NCI-H2029 treated with DMSO at 0.1 percent for 48 hours (cell line): Measurements from ENCODE around the gene TP53I11.
A peak's percentile ranks its signal among the peaks of the same experiment; 100 is the strongest.

ENCODE experiments used
- DNase-seq: peaks from one replicate; lab custom pipeline; 2025; lab: John Stamatoyannopoulos, UW

The TP53I11 gene

GRCh38 chr11:44912270-44912987, 38.3 kb downstream of the TP53I11 start:
- DNase-seq: no peak

- DNase-seq: peak; percentile 67
These were observed 39.5 kb downstream of the TP53I11 start for GRCh38 chr11:44911029-44911814.

- DNase-seq: no peak
These were observed 40.1 kb downstream of the TP53I11 start for GRCh38 chr11:44910591-44910990.

GRCh38 chr11:44909557-44909956, 41.1 kb downstream of the TP53I11 start:
- DNase-seq: no peak

- DNase-seq: no peak
These were observed 44.0 kb downstream of the TP53I11 start for GRCh38 chr11:44906649-44907048.

- no peak for DNase-seq
These were observed 45.4 kb downstream of the TP53I11 start for GRCh38 chr11:44905131-44905866.

- no peak for DNase-seq
These were observed 46.2 kb downstream of the TP53I11 start for GRCh38 chr11:44904261-44905020.

- DNase-seq: no peak
These were observed 47.2 kb downstream of the TP53I11 start for GRCh38 chr11:44903518-44903917.

- DNase-seq: no peak
These were observed 47.6 kb downstream of the TP53I11 start for GRCh38 chr11:44903035-44903434.

GRCh38 chr11:44901786-44902185, 48.9 kb downstream of the TP53I11 start:
- no peak for DNase-seq

GRCh38 chr11:44901120-44901633, 49.5 kb downstream of the TP53I11 start:
- DNase-seq: no peak

GRCh38 chr11:44899959-44900358, 50.7 kb downstream of the TP53I11 start:
- no peak for DNase-seq

GRCh38 chr11:44893846-44894617, 56.7 kb downstream of the TP53I11 start:
- DNase-seq: no peak

- DNase-seq: no peak
These were observed 57.3 kb downstream of the TP53I11 start for GRCh38 chr11:44893308-44893822.

- no peak for DNase-seq
These were observed 57.8 kb downstream of the TP53I11 start for GRCh38 chr11:44892843-44893242.

- DNase-seq: no peak
These were observed 61.4 kb downstream of the TP53I11 start for GRCh38 chr11:44889266-44889665.

- DNase-seq: no peak
These were observed 63.0 kb downstream of the TP53I11 start for GRCh38 chr11:44887636-44888035.

GRCh38 chr11:44886790-44887140, 63.9 kb downstream of the TP53I11 start:
- no peak for DNase-seq

- no peak for DNase-seq
These were observed 64.5 kb downstream of the TP53I11 start for GRCh38 chr11:44885919-44886789.
